WERI-Rb-1 (cell line): ENCODE measurements around the gene ABHD8.

Source experiments
- DNase-seq: peaks from one replicate; pipeline ENCODE4 v3.0.0-alpha.2; 2020
- H3K27ac ChIP-seq: fragments of 250-450 bp; sonication (Bioruptor Pico); 2 replicates; pipeline ENCODE4 v1.5.1; 2020; ENCODE audit warnings: mild to moderate bottlenecking, moderate library complexity
- H3K27me3 ChIP-seq: fragments of 250-450 bp; sonication (Bioruptor Pico); 2 replicates; pipeline ENCODE4 v1.5.1; 2021; ENCODE audit warnings: mild to moderate bottlenecking, low read depth, moderate library complexity; ENCODE audit not compliant: insufficient read depth, severe bottlenecking
- H3K36me3 ChIP-seq: fragments of 250-450 bp; sonication (Bioruptor Pico); 2 replicates; pipeline ENCODE4 v1.5.1; 2020; ENCODE audit warnings: mild to moderate bottlenecking, moderate library complexity
- H3K4me3 ChIP-seq: 2 replicates; pipeline ENCODE4 v1.5.1; 2011; ENCODE audit warnings: low read depth, mild to moderate bottlenecking, control low read depth, low read length
- H3K9me3 ChIP-seq: fragments of 250-450 bp; sonication (Bioruptor Pico); 2 replicates; pipeline ENCODE4 v1.5.1; 2021; ENCODE audit warnings: mild to moderate bottlenecking, moderate library complexity; ENCODE audit not compliant: severe bottlenecking
- TF ChIP-seq, protein P1 (sequence below): IDR thresholded peaks from 2 replicates; pipeline ENCODE4 v1.5.1; 2011; ENCODE audit warnings: low read depth, mild to moderate bottlenecking, control low read depth, inconsistent platforms, low read length

The ABHD8 gene

DNA sequence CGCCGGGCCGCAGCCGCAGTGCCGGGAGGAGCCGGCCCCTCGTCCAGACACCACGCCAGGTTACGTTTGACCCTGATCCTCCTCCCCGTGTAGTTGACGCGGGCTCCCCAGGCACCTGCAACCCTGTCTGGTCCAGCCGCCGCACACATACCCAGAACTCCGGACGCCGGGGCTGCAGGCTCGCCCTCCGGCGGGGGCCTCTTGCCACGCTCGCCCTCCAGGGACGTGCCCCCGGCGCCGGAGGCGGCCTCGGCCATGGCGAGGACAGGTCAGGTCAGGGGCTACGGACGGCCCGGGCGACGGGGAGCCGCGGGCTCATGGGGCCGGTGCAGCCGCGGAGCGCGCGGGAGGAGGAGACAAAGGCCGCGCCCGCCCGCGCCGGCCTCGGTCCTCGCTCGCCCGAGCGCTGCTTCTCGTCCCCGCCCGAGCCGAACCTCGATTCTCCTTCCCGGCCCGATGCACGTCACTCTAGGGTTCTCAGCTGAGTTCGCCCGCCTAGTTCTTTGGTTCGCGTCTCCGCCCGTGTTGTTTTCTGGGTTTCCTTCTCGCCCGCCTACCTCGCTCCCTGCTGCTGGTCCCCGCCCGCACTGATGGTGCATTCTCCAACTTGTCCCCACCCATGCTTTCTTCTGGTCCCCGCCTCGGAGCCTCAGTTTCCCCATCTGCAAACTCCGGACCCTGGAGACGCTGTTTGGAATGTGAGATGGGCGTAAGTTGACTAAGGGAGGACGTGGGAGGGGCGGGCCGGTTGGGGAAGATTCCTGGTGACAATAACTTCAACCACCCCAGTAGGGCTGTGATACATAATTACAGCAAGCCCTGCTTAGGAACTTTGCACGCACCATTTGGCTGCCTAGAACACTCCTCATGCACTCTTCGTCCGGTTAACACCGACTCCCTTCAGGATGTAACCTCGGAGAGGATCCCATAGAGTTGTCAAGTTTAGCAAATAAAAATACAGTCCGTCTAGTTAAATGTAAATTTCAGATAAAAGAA, 31.5 kb upstream of the ABHD8 start, which contains the start of gene ANO8:
Gene ANO8 (minus strand): TSS at position 442 of the 996 bp plus-strand sequence. CDS start 185 bp downstream, at position 257.
- TF ChIP-seq, protein P1, sequence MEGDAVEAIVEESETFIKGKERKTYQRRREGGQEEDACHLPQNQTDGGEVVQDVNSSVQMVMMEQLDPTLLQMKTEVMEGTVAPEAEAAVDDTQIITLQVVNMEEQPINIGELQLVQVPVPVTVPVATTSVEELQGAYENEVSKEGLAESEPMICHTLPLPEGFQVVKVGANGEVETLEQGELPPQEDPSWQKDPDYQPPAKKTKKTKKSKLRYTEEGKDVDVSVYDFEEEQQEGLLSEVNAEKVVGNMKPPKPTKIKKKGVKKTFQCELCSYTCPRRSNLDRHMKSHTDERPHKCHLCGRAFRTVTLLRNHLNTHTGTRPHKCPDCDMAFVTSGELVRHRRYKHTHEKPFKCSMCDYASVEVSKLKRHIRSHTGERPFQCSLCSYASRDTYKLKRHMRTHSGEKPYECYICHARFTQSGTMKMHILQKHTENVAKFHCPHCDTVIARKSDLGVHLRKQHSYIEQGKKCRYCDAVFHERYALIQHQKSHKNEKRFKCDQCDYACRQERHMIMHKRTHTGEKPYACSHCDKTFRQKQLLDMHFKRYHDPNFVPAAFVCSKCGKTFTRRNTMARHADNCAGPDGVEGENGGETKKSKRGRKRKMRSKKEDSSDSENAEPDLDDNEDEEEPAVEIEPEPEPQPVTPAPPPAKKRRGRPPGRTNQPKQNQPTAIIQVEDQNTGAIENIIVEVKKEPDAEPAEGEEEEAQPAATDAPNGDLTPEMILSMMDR: no peak
- Histone ChIP-seq H3K4me3 (peak within 1 kb of the TSS; percentile 77), H3K36me3 (peaks cover 27% of the 10 kb centered on the region), H3K27ac (peak within 1 kb of the TSS; percentile 95), H3K9me3 (no peaks in the 10 kb centered on the region), H3K27me3 (no peaks in the 10 kb centered on the region)
- DNase-seq: peak; percentile 99

DNA sequence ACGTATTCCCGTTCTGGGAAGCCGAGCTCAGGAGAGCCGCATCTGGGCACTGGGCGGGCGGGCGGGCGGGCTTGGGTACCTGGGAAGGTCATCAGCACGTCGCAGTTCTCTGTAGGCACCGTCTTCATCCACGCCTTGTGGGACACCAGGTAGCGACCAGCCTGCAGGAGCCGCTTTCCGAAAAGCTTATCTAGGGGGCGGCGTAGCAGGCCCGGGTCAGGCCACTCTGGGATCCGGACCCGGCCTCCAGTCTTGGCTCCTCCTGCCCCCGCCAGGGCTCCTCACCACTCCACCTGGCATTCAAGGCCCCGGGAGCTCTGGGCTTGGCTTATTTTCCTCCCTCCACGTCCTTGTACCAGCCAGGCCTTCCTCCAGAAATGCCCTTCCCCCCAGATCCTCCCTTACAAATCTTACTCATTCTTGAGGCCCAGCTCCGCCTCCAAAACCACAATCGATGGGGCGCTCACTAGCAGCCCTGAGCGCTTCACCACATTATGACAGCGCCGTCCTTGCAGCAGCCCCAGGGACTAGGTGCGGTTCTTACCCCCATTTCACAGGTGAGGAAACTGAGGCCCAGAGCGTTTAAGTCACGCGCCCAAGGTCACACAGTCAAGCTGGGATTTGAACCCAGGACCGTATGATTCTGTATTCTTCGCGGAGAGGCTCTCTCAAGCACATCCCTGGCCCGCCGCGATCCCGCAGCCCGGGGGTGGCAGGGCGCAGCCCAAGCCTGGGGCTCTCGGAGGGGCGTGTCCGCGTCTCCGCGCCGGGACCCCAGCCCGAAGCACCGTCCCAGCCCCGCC, 30.6 kb upstream of the ABHD8 start:
- TF ChIP-seq, protein P1: no peak
- no peaks in the 10 kb centered on the region for H3K27me3 ChIP-seq
- peak overlapping the region; percentile 95 for H3K27ac ChIP-seq
- DNase-seq: no peak
- H3K9me3 ChIP-seq: no peaks in the 10 kb centered on the region
- H3K4me3 ChIP-seq: peak overlapping the region; percentile 77
- H3K36me3 ChIP-seq: peaks cover 25% of the 10 kb centered on the region

DNA sequence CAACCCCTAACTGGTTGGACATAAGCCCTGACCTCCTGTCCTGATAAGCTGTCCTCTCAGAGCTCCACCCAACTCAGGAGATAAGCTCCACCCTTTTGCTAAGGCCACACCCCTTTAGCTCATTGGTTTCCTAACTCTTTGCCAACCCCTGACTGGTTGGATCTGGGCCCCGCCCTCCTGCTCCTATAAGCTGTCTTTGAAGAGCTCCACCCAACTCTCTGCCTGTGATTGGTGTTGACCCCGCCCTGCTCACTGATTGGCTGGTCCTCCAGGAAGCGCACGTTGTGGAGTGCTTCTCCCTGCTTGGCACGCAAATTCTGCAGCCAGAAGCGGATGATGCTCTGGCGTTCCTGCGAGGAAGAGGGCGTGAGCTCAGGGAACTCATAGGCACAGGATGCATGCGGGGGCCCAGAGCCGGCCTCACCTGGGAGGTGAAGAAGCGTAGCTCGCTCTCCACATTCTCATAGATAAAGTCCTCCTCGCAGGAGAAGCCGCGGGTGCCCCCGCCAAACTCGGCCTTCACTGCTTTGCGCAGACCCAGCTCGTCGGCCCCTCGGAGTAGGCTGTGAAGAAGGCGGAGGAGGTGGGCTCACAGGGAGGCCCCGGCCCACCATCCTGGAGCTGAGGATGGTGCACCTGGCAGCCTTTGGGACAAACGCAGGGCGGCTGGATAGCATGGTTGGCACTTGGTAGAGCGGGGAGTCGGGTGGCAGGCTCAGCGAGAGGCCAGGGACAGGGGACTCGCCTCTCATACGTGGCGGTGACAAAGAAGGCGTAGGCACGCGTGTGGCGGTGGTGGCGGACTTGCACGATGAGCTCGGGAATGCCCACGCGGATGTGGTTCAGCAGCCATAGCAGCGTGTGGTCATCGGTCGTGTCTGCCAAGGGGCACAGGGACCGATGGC, 29.7 kb upstream of the ABHD8 start:
- H3K36me3 ChIP-seq: peaks cover 20% of the 10 kb centered on the region
- peak; percentile 75 for DNase-seq
- TF ChIP-seq, protein P1: no peak
- no peaks in the 10 kb centered on the region for H3K27me3 ChIP-seq
- H3K4me3 ChIP-seq: no peak overlapping the region
- H3K27ac ChIP-seq: no peak overlapping the region
- no peaks in the 10 kb centered on the region for H3K9me3 ChIP-seq

DNA sequence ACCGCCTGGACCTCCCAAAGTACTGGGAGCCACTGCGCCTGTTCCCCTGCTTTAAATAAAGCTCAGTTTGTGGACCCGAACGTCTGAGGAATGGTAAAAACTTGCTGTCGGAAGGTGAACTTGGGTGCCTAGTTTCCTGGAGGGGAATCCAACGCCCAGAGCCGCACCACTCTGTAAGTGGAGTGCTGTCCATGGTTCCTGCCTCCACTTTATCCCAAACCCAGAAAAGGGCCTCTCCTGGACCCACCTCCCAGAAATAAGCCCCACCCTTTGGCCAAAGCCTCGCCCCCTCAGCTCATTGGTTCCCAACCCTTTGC, 29.1 kb upstream of the ABHD8 start:
- Histone ChIP-seq H3K4me3 (no peak overlapping the region), H3K36me3 (peaks cover 24% of the 10 kb centered on the region), H3K9me3 (no peaks in the 10 kb centered on the region), H3K27ac (no peak overlapping the region), H3K27me3 (no peaks in the 10 kb centered on the region)
- DNase-seq: no peak
- TF ChIP-seq, protein P1: no peak

DNA sequence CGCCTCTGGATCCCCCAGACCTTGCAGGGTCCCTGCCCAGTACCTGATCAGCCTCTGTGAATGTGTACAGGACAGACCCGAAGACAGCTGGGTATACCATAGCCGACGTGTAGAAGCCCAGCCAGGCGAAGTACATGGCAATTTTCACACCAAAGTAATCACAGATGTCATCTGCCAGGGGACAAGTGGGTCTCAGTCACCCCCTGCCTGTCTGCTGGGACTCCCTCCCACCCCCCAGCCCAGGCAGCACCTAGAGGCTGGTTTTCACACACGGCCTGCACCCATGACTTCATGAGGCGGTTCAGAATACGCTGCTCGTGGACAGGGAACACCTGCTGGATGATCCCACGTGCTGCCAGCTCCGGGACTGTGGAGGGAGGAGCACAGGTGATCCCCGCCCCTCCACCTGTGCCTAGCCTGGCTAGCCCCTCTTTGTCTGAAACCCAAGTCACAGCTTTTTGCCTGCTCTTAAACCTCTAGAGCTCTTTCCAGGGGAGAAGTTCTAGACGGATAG, 27.9 kb upstream of the ABHD8 start:
- Histone ChIP-seq H3K9me3 (no peaks in the 10 kb centered on the region), H3K36me3 (peaks cover 36% of the 10 kb centered on the region), H3K27ac (no peak overlapping the region), H3K4me3 (no peak overlapping the region), H3K27me3 (no peaks in the 10 kb centered on the region)
- DNase-seq: peak; percentile 48
- TF ChIP-seq, protein P1: no peak
